ENCODE measurements around the gene NUP62.

DNA sequence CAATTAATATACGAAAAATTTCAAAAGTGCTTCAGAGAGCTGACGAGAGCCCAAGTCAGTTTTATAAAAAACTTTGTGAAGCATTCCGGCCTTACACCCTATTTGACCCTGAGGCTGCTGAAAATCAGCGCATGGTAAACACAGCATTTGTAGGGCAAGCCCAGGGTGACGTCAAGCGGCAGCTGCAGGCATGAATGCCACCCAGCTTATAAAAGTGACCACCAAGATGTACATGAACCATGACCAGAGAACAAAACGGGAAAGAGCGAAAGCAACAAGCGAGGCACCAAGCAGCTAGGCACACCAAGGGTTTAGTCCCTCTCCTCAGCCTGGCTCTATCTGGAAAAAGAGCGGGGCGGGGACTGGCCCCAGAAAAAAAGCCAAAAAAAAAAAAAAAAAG lies 25.6 kb upstream of the NUP62 start:
- TF ChIP-seq, protein P1, sequence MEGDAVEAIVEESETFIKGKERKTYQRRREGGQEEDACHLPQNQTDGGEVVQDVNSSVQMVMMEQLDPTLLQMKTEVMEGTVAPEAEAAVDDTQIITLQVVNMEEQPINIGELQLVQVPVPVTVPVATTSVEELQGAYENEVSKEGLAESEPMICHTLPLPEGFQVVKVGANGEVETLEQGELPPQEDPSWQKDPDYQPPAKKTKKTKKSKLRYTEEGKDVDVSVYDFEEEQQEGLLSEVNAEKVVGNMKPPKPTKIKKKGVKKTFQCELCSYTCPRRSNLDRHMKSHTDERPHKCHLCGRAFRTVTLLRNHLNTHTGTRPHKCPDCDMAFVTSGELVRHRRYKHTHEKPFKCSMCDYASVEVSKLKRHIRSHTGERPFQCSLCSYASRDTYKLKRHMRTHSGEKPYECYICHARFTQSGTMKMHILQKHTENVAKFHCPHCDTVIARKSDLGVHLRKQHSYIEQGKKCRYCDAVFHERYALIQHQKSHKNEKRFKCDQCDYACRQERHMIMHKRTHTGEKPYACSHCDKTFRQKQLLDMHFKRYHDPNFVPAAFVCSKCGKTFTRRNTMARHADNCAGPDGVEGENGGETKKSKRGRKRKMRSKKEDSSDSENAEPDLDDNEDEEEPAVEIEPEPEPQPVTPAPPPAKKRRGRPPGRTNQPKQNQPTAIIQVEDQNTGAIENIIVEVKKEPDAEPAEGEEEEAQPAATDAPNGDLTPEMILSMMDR (IDR thresholded peaks at IDR 0.05): no peak
- TF ChIP-seq RAD21 (IDR thresholded peaks at IDR 0.05; ENCODE audit: low read length) (no peak), JUND (IDR thresholded peaks at IDR 0.05) (no peak), NRF1 (IDR thresholded peaks at IDR 0.05; ENCODE audit: low read depth, low read length) (no peak), RCOR1 (IDR thresholded peaks at IDR 0.05; ENCODE audit: low read length) (no peak), TAF1 (IDR thresholded peaks at IDR 0.05; ENCODE audit: borderline replicate concordance, low read depth, low read length) (no peak), SIN3A (IDR thresholded peaks at IDR 0.05; ENCODE audit: borderline replicate concordance, low read depth, low read length) (no peak), GATA2 (CRISPR knock-in tag; IDR thresholded peaks at IDR 0.05) (no peak), EZH2phosphoT487 (IDR thresholded peaks at IDR 0.05; ENCODE audit: borderline replicate concordance, low read depth) (no peak)
- TF ChIP-seq, protein P2, sequence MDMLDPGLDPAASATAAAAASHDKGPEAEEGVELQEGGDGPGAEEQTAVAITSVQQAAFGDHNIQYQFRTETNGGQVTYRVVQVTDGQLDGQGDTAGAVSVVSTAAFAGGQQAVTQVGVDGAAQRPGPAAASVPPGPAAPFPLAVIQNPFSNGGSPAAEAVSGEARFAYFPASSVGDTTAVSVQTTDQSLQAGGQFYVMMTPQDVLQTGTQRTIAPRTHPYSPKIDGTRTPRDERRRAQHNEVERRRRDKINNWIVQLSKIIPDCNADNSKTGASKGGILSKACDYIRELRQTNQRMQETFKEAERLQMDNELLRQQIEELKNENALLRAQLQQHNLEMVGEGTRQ (IDR thresholded peaks at IDR 0.05; ENCODE audit: borderline replicate concordance, low read depth, low read length): no peak
- TF ChIP-seq, protein P3, sequence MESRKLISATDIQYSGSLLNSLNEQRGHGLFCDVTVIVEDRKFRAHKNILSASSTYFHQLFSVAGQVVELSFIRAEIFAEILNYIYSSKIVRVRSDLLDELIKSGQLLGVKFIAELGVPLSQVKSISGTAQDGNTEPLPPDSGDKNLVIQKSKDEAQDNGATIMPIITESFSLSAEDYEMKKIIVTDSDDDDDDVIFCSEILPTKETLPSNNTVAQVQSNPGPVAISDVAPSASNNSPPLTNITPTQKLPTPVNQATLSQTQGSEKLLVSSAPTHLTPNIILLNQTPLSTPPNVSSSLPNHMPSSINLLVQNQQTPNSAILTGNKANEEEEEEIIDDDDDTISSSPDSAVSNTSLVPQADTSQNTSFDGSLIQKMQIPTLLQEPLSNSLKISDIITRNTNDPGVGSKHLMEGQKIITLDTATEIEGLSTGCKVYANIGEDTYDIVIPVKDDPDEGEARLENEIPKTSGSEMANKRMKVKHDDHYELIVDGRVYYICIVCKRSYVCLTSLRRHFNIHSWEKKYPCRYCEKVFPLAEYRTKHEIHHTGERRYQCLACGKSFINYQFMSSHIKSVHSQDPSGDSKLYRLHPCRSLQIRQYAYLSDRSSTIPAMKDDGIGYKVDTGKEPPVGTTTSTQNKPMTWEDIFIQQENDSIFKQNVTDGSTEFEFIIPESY (IDR thresholded peaks at IDR 0.05; ENCODE audit: borderline replicate concordance, low read depth): no peak
- TF ChIP-seq, protein P4, sequence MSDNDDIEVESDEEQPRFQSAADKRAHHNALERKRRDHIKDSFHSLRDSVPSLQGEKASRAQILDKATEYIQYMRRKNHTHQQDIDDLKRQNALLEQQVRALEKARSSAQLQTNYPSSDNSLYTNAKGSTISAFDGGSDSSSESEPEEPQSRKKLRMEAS (IDR thresholded peaks at IDR 0.05; ENCODE audit: low read depth): no peak

All from SK-N-SH (cell line).